HEK293 (cell line): ENCODE results near the gene IDI1.

Experiments used
- ATF2 ChIP-seq: fragments of 450-650 bp; formaldehyde crosslinking; IDR thresholded peaks from 2 replicates; pipeline ENCODE4 v1.5.1; 2016; ENCODE audit warnings: missing biosample characterization, missing genetic modification characterization, low read depth
- GLI2 ChIP-seq: fragments of 450-650 bp; formaldehyde crosslinking; IDR thresholded peaks from 2 replicates; pipeline ENCODE4; 2017; ENCODE audit warnings: missing biosample characterization, missing genetic modification characterization, low read depth, borderline replicate concordance
- INSM2 ChIP-seq: fragments of 450-650 bp; formaldehyde crosslinking; IDR thresholded peaks from 2 replicates; pipeline ENCODE4 v1.5.1; 2016; ENCODE audit warnings: missing biosample characterization, missing genetic modification characterization
- KLF8 ChIP-seq: fragments of 450-650 bp; formaldehyde crosslinking; IDR thresholded peaks from 2 replicates; pipeline ENCODE4 v1.5.1; 2016; ENCODE audit warnings: missing biosample characterization, missing genetic modification characterization
- OSR2 ChIP-seq: fragments of 450-650 bp; formaldehyde crosslinking; IDR thresholded peaks from 2 replicates; pipeline ENCODE4 v1.5.1; 2016; ENCODE audit warnings: missing biosample characterization, missing genetic modification characterization
- SP7 ChIP-seq: fragments of 450-650 bp; formaldehyde crosslinking; IDR thresholded peaks from 2 replicates; pipeline ENCODE4 v1.5.1; 2016; ENCODE audit warnings: missing biosample characterization, missing genetic modification characterization
- TRIM28 ChIP-seq: IDR thresholded peaks from 2 replicates; pipeline ENCODE4 v1.6.1; 2011; ENCODE audit warnings: low read length, control low read depth, borderline replicate concordance
- TSHZ1 ChIP-seq: fragments of 450-650 bp; formaldehyde crosslinking; IDR thresholded peaks from 2 replicates; pipeline ENCODE4 v1.5.1; 2016; ENCODE audit warnings: missing biosample characterization, missing genetic modification characterization, borderline replicate concordance
- ZBTB17 ChIP-seq: fragments of 450-650 bp; formaldehyde crosslinking; IDR thresholded peaks from 2 replicates; pipeline ENCODE4 v1.5.1; 2016; ENCODE audit warnings: missing biosample characterization, missing genetic modification characterization
- ZBTB20 ChIP-seq: fragments of 450-650 bp; formaldehyde crosslinking; IDR thresholded peaks from 2 replicates; pipeline ENCODE4 v1.5.1; 2016; ENCODE audit warnings: missing biosample characterization, missing genetic modification characterization
- ZFP37 ChIP-seq: fragments of 450-650 bp; formaldehyde crosslinking; IDR thresholded peaks from 2 replicates; pipeline ENCODE4 v1.5.1; 2016; ENCODE audit warnings: missing biosample characterization, missing genetic modification characterization
- ZNF169 ChIP-seq: fragments of 450-650 bp; formaldehyde crosslinking; IDR thresholded peaks from 2 replicates; pipeline ENCODE4 v1.5.1; 2016; ENCODE audit warnings: missing biosample characterization, missing genetic modification characterization
- ZNF221 ChIP-seq: fragments of 450-650 bp; formaldehyde crosslinking; IDR thresholded peaks from 2 replicates; pipeline ENCODE4 v1.5.1; 2017; ENCODE audit warnings: missing biosample characterization, missing genetic modification characterization, borderline replicate concordance
- ZNF280C ChIP-seq: fragments of 450-650 bp; formaldehyde crosslinking; IDR thresholded peaks from 2 replicates; pipeline ENCODE4 v1.5.1; 2016; ENCODE audit warnings: missing biosample characterization, missing genetic modification characterization
- ZNF280D ChIP-seq: fragments of 450-650 bp; formaldehyde crosslinking; IDR thresholded peaks from 2 replicates; pipeline ENCODE4 v1.5.1; 2016; ENCODE audit warnings: missing biosample characterization, missing genetic modification characterization
- ZNF324 ChIP-seq: fragments of 450-650 bp; formaldehyde crosslinking; IDR thresholded peaks from 2 replicates; pipeline ENCODE4 v1.5.1; 2016; ENCODE audit warnings: missing biosample characterization, missing genetic modification characterization
- ZNF423 ChIP-seq: fragments of 450-650 bp; formaldehyde crosslinking; IDR thresholded peaks from 2 replicates; pipeline ENCODE4 v1.5.1; 2016; ENCODE audit warnings: missing biosample characterization, missing genetic modification characterization
- ZNF510 ChIP-seq: fragments of 450-650 bp; formaldehyde crosslinking; IDR thresholded peaks from 2 replicates; pipeline ENCODE4 v1.5.1; 2018; ENCODE audit warnings: mild to moderate bottlenecking, missing genetic modification characterization, missing biosample characterization; ENCODE audit not compliant: insufficient replicate concordance
- ZNF555 ChIP-seq: fragments of 450-650 bp; formaldehyde crosslinking; conservative IDR thresholded peaks from 2 replicates; pipeline ENCODE4 v1.5.1; 2017; ENCODE audit warnings: missing biosample characterization, mild to moderate bottlenecking, missing genetic modification characterization, inconsistent platforms
- ZNF561 ChIP-seq: fragments of 450-650 bp; IDR thresholded peaks from 2 replicates; pipeline ENCODE4 v1.5.1; 2018; ENCODE audit warnings: missing biosample characterization, missing genetic modification characterization, borderline replicate concordance
- ZNF626 ChIP-seq: fragments of 450-650 bp; sonication (Bioruptor Pico); formaldehyde crosslinking; IDR thresholded peaks from 2 replicates; pipeline ENCODE4 v1.5.1; 2018; ENCODE audit warnings: missing biosample characterization, missing genetic modification characterization, inconsistent platforms
- ZNF768 ChIP-seq: fragments of 450-650 bp; formaldehyde crosslinking; IDR thresholded peaks from 2 replicates; pipeline ENCODE4 v1.5.1; 2018; ENCODE audit warnings: missing biosample characterization, mild to moderate bottlenecking, missing genetic modification characterization
- ZNF792 ChIP-seq: fragments of 450-650 bp; formaldehyde crosslinking; IDR thresholded peaks from 2 replicates; pipeline ENCODE4 v1.5.1; 2016; ENCODE audit warnings: missing biosample characterization, missing genetic modification characterization
- ZNF837 ChIP-seq: fragments of 450-650 bp; formaldehyde crosslinking; IDR thresholded peaks from 2 replicates; pipeline ENCODE4 v1.5.1; 2016; ENCODE audit warnings: missing biosample characterization, missing genetic modification characterization
- ZSCAN23 ChIP-seq: fragments of 450-650 bp; formaldehyde crosslinking; IDR thresholded peaks from 2 replicates; pipeline ENCODE4 v1.5.1; 2016; ENCODE audit warnings: missing biosample characterization, missing genetic modification characterization

IDI1 gene

GRCh38 chr10:1050554-1050953 lies 1.6 kb upstream of the IDI1 start (continued):
- TF ChIP-seq ZBTB17: 0 out of 2 replicates have a peak, but pooled peaks have one; percentile 22
- no peak for TF ChIP-seq ZNF221 (tag by site-specific recombination)
- no peak for TF ChIP-seq ZNF169 (tag by site-specific recombination)
- TF ChIP-seq ZNF792: no peak
- no peak for TF ChIP-seq TSHZ1 (tag by site-specific recombination)
- TF ChIP-seq SP7 (tag by site-specific recombination): 0 out of 2 replicates have a peak, but pooled peaks have one; percentile 8
- TF ChIP-seq ZNF561 (tag by site-specific recombination): no peak
- TF ChIP-seq ZNF324 (tag by site-specific recombination): no peak
- TF ChIP-seq ZNF423 (tag by site-specific recombination): no peak
- 0 out of 2 replicates have a peak, but pooled peaks have one; percentile 12 for TF ChIP-seq ZBTB20 (tag by site-specific recombination)
- TF ChIP-seq ZFP37 (tag by site-specific recombination): no peak
- TF ChIP-seq ATF2 (tag by site-specific recombination): no peak
- TF ChIP-seq GLI2 (tag by site-specific recombination): no peak
- no peak for TF ChIP-seq ZNF510 (tag by site-specific recombination)
- no peak for TF ChIP-seq TRIM28
- no peak for TF ChIP-seq ZNF280C (tag by site-specific recombination)
- TF ChIP-seq ZNF626 (tag by site-specific recombination): no peak
- TF ChIP-seq ZNF768 (tag by site-specific recombination): no peak
- 0 out of 2 replicates have a peak, but pooled peaks have one; percentile 34 for TF ChIP-seq INSM2 (tag by site-specific recombination)
- no peak for TF ChIP-seq KLF8 (tag by site-specific recombination)
- no peak for TF ChIP-seq ZNF837 (tag by site-specific recombination)
- TF ChIP-seq ZNF555 (tag by site-specific recombination): no peak
- no peak for TF ChIP-seq OSR2 (tag by site-specific recombination)
- no peak for TF ChIP-seq ZSCAN23 (tag by site-specific recombination)
- no peak for TF ChIP-seq ZNF280D
